H9 (cell line): Measurements from ENCODE around the gene CDK14. TPM values are rescaled to one million over a fixed set of nuclear protein-coding genes. Genes with fewer than 3 reads are reported as not detected.

Experiments
- DNase-seq: peaks from one replicate; pipeline ENCODE4 v3.0.0-alpha.2; 2017
- H2AFZ ChIP-seq: one replicate; pipeline ENCODE4 v1.6.1; 2013; ENCODE audit warnings: mild to moderate bottlenecking, low read length, control low read depth, moderate library complexity
- H2AK5ac ChIP-seq: 2 replicates; pipeline ENCODE4 v1.6.1; 2013; ENCODE audit warnings: low read length, control low read depth, mixed read lengths; ENCODE audit not compliant: insufficient read length
- H2BK120ac ChIP-seq: one replicate; pipeline ENCODE4 v1.6.1; 2013; ENCODE audit warnings: low read depth, mild to moderate bottlenecking, low read length, control low read depth, inconsistent platforms; ENCODE audit not compliant: poor library complexity, severe bottlenecking
- H2BK12ac ChIP-seq: 2 replicates; pipeline ENCODE4 v1.6.1; 2013; ENCODE audit warnings: low read length, control low read depth, mixed read lengths, low read depth; ENCODE audit not compliant: insufficient read length
- H2BK15ac ChIP-seq: 2 replicates; pipeline ENCODE4 v1.6.1; 2013; ENCODE audit warnings: low read depth, low read length, control low read depth
- H2BK20ac ChIP-seq: one replicate; pipeline ENCODE4 v1.6.1; 2013; ENCODE audit warnings: low read depth, mild to moderate bottlenecking, low read length, control low read depth, inconsistent platforms; ENCODE audit not compliant: poor library complexity, severe bottlenecking
- H2BK5ac ChIP-seq: 2 replicates; pipeline ENCODE4 v1.6.1; 2013; ENCODE audit warnings: low read length, control low read depth, mixed read lengths; ENCODE audit not compliant: insufficient read length
- H3K14ac ChIP-seq: 2 replicates; pipeline ENCODE4 v1.6.1; 2013; ENCODE audit warnings: low read length, control low read depth; ENCODE audit not compliant: insufficient read depth
- H3K18ac ChIP-seq: 2 replicates; pipeline ENCODE4 v1.6.1; 2013; ENCODE audit warnings: low read depth, mild to moderate bottlenecking, mixed read lengths, low read length, control low read depth; ENCODE audit not compliant: insufficient read length
- H3K23ac ChIP-seq: 2 replicates; pipeline ENCODE4 v1.6.1; 2013; ENCODE audit warnings: low read length, control low read depth, mixed read lengths, low read depth; ENCODE audit not compliant: insufficient read length
- H3K23me2 ChIP-seq: 2 replicates; pipeline ENCODE4 v1.6.1; 2013; ENCODE audit warnings: low read depth, mild to moderate bottlenecking, mixed read lengths, low read length, control low read depth; ENCODE audit not compliant: insufficient read length, poor library complexity, severe bottlenecking
- H3K27ac ChIP-seq: 2 replicates; pipeline ENCODE4 v1.5.1; 2013; ENCODE audit warnings: low read length, control low read depth, mixed read lengths, low read depth; ENCODE audit not compliant: insufficient read length
- H3K27me3 ChIP-seq: 2 replicates; pipeline ENCODE4 v1.6.1; 2013; ENCODE audit warnings: low read length, control low read depth, inconsistent platforms; ENCODE audit not compliant: insufficient read depth
- H3K4ac ChIP-seq: 2 replicates; pipeline ENCODE4 v1.6.1; 2013; ENCODE audit warnings: low read depth, mild to moderate bottlenecking, control low read depth, inconsistent platforms, low read length, moderate library complexity
- H3K4me1 ChIP-seq: 2 replicates; pipeline ENCODE4 v1.6.1; 2013; ENCODE audit warnings: low read length, control low read depth, inconsistent platforms; ENCODE audit not compliant: insufficient read depth
- H3K4me2 ChIP-seq: 2 replicates; pipeline ENCODE4 v1.6.1; 2013; ENCODE audit warnings: low read length, control low read depth, mixed read lengths; ENCODE audit not compliant: insufficient read length, insufficient read depth
- H3K56ac ChIP-seq: 2 replicates; pipeline ENCODE4 v1.6.1; 2013; ENCODE audit warnings: low read depth, mild to moderate bottlenecking, mixed read lengths, low read length, control low read depth; ENCODE audit not compliant: insufficient read length
- H3K79me1 ChIP-seq: 2 replicates; pipeline ENCODE4 v1.6.1; 2013; ENCODE audit warnings: low read depth, mild to moderate bottlenecking, moderate library complexity, low read length, control low read depth, inconsistent platforms; ENCODE audit not compliant: insufficient read depth, poor library complexity, severe bottlenecking
- H3K79me2 ChIP-seq: 2 replicates; pipeline ENCODE4 v1.6.1; 2013; ENCODE audit warnings: low read length, control low read depth, inconsistent platforms; ENCODE audit not compliant: insufficient read depth
- H3K9ac ChIP-seq: 2 replicates; pipeline ENCODE4 v1.6.1; 2013; ENCODE audit warnings: low read length, control low read depth, mixed read lengths; ENCODE audit not compliant: insufficient read length; ENCODE audit errors: extremely low read depth
- H3K9me3 ChIP-seq: one replicate; pipeline ENCODE4 v1.6.1; 2013; ENCODE audit warnings: low read depth, low read length, inconsistent platforms; ENCODE audit not compliant: control insufficient read depth
- H3T11ph ChIP-seq: one replicate; pipeline ENCODE4 v1.6.1; 2013; ENCODE audit warnings: mild to moderate bottlenecking, low read length, control low read depth, inconsistent platforms
- H4K20me1 ChIP-seq: one replicate; pipeline ENCODE4 v1.6.1; 2013; ENCODE audit not compliant: control insufficient read depth, insufficient read length, insufficient read depth
- H4K5ac ChIP-seq: 2 replicates; pipeline ENCODE4 v1.6.1; 2013; ENCODE audit warnings: low read depth, mild to moderate bottlenecking, mixed read lengths, low read length, control low read depth; ENCODE audit not compliant: insufficient read length
- H4K8ac ChIP-seq: replicated peaks from 2 replicates; pipeline ENCODE4 v1.6.1; 2013; ENCODE audit warnings: low read length, control low read depth, mixed read lengths, low read depth; ENCODE audit not compliant: insufficient read length
- H4K91ac ChIP-seq: 2 replicates; pipeline ENCODE4 v1.6.1; 2013; ENCODE audit warnings: low read depth, mild to moderate bottlenecking, moderate library complexity, mixed read lengths, low read length, control low read depth; ENCODE audit not compliant: insufficient read length
- H3K27ac Mint-ChIP-seq, 3 experiments: 2 replicates in 2 of 3; 3 replicates in 1 of 3; pipeline ENCODE4 v1.8.0; 2020 to 2021; ENCODE audit warnings: mixed read lengths in 3 of 3, mild to moderate bottlenecking in 1 of 3, moderate library complexity in 1 of 3
- H3K27me3 Mint-ChIP-seq: 2 replicates; pipeline ENCODE4 v1.8.0; 2021; ENCODE audit warnings: low read depth, mild to moderate bottlenecking, moderate library complexity, mixed read lengths
- H3K36me3 Mint-ChIP-seq, 3 experiments: 2 replicates in 2 of 3; 3 replicates in 1 of 3; pipeline ENCODE4 v1.8.0; 2020 to 2021; ENCODE audit warnings: low read depth in 3 of 3, mixed read lengths in 3 of 3; ENCODE audit not compliant: insufficient read depth in 1 of 3
- H3K4me1 Mint-ChIP-seq, 2 experiments: 2 replicates each; pipeline ENCODE4 v1.8.0; 2020; ENCODE audit warnings: mixed read lengths in 2 of 2
- H3K4me3 Mint-ChIP-seq, 2 experiments: 2 replicates in 1 of 2; 3 replicates in 1 of 2; pipeline ENCODE4 v1.8.0; 2020 to 2021; ENCODE audit warnings: mild to moderate bottlenecking in 2 of 2, mixed read lengths in 2 of 2, moderate library complexity in 1 of 2
- H3K9me3 Mint-ChIP-seq, 2 experiments: 2 replicates in 1 of 2; 3 replicates in 1 of 2; pipeline ENCODE4 v1.8.0; 2020; ENCODE audit warnings: mild to moderate bottlenecking in 2 of 2, mixed read lengths in 2 of 2, moderate library complexity in 1 of 2
- CTCF ChIP-seq: fragments of 200-600 bp; sonication (generic); conservative IDR thresholded peaks from 3 replicates; pipeline ENCODE4 v1.8.0; 2021; ENCODE audit warnings: antibody characterized with exemption, mild to moderate bottlenecking
- total RNA-seq: library from RNA; stranded (reverse); gene quantifications from 2 replicates; pipeline ENCODE4 v1.2.1, GENCODE V29; 2021

Gene CDK14
- total RNA-seq, 1 experiment from 2014 or later: 23.9 TPM

GRCh38 chr7:90948085-90948484 is 352.0 kb downstream of the CDK14 start:
- Histone ChIP-seq H3T11ph (no peak overlapping the region), H3K4me2 (no peak overlapping the region), H3K56ac (no peak overlapping the region), H2BK12ac (no peak overlapping the region), H3K27me3 (no peaks in the 10 kb centered on the region), H3K18ac (no peak overlapping the region), H4K5ac (no peak overlapping the region), H2BK120ac (no peak overlapping the region), H2AFZ (no peak overlapping the region), H2BK5ac (no peak overlapping the region), H4K20me1 (no peaks in the 10 kb centered on the region), H3K23ac (no peak overlapping the region), H2AK5ac (no peak overlapping the region), H3K14ac (no peak overlapping the region), H3K79me1 (no peaks in the 10 kb centered on the region), H3K4me1 (peaks cover 3% of the 10 kb centered on the region; the same call in 1 of the 2 replicates), H3K27ac (no peak overlapping the region), H3K23me2 (no peaks in the 10 kb centered on the region), H2BK20ac (no peak overlapping the region), H4K91ac (no peak overlapping the region), H3K9ac (no peak overlapping the region), H3K9me3 (no peaks in the 10 kb centered on the region), H2BK15ac (no peak overlapping the region), H3K79me2 (no peaks in the 10 kb centered on the region), H4K8ac (no peak overlapping the region), H3K4ac (no peak overlapping the region)
- no peaks in the 10 kb centered on the region; a peak in 1 of 7 replicates for H3K36me3 Mint-ChIP-seq
- no peak overlapping the region for H3K27ac Mint-ChIP-seq
- H3K4me1 Mint-ChIP-seq: peaks cover 24 to 27% of the 10 kb centered on the region in 2 experiments
- H3K27me3 Mint-ChIP-seq: no peaks in the 10 kb centered on the region
- no peak overlapping the region for H3K4me3 Mint-ChIP-seq
- no peak for TF ChIP-seq CTCF
- H3K9me3 Mint-ChIP-seq: no peaks in the 10 kb centered on the region
- DNase-seq: no peak
